IMR-90 (cell line): ENCODE measurements around the gene RWDD1. TPM values are rescaled to one million over a fixed set of nuclear protein-coding genes. Genes with fewer than 3 reads are reported as not detected.

Experiments used
- ATAC-seq: fragments of 200-7000 bp; cut with Tn5 transposase; 2 replicates; pipeline ENCODE4 v1.9.1; 2020; ENCODE audit warnings: low read depth, mild to moderate bottlenecking, moderate library complexity
- BruUV-seq: library from RNA; stranded (reverse); fragments of 400-500 nt; replicated peaks from 2 replicates; lab custom pipeline; 2021; lab: Mats Ljungman, UMichigan
- CTCF ChIA-PET: fragments of 300-600 bp; formaldehyde crosslinking; extraction: SDS; loops from one replicate; lab custom pipeline; 2021; ENCODE audit warnings: antibody characterized with exemption; lab: Yijun Ruan, JAX
- POLR2A ChIA-PET: fragments of 300-600 bp; sonication (Branson Sonifier 250); formaldehyde crosslinking; loops from one replicate; lab custom pipeline; 2022; ENCODE audit warnings: antibody characterized with exemption; ENCODE audit not compliant: unreplicated experiment; lab: Charles Lee
- DNase-seq: peaks from one replicate; pipeline ENCODE4 v3.0.0; 2013
- H2AFZ ChIP-seq: replicated peaks from 2 replicates; pipeline ENCODE3; 2013; ENCODE audit warnings: low read length, mild to moderate bottlenecking; ENCODE audit not compliant: poor library complexity
- H2AK5ac ChIP-seq: 2 replicates; pipeline ENCODE4 v1.6.1; 2013; ENCODE audit warnings: low read depth, low read length, inconsistent platforms
- H2AK9ac ChIP-seq: replicated peaks from 2 replicates; pipeline ENCODE3; 2013; ENCODE audit warnings: mild to moderate bottlenecking, low read depth, low read length, moderate library complexity; ENCODE audit not compliant: poor library complexity
- H2BK120ac ChIP-seq: 2 replicates; pipeline ENCODE4 v1.6.1; 2013; ENCODE audit warnings: low read depth, low read length, inconsistent platforms
- H2BK15ac ChIP-seq: 3 replicates; pipeline ENCODE4 v1.6.1; 2013; ENCODE audit warnings: low read depth, low read length, inconsistent platforms
- H2BK20ac ChIP-seq: 2 replicates; pipeline ENCODE4 v1.6.1; 2013; ENCODE audit warnings: low read depth, mild to moderate bottlenecking, inconsistent platforms, low read length, moderate library complexity
- H2BK5ac ChIP-seq: 2 replicates; pipeline ENCODE4 v1.6.1; 2013; ENCODE audit warnings: mild to moderate bottlenecking, low read depth, low read length, inconsistent platforms; ENCODE audit not compliant: poor library complexity, severe bottlenecking
- H3K14ac ChIP-seq: replicated peaks from 2 replicates; pipeline ENCODE4 v1.6.1; 2013; ENCODE audit warnings: low read depth, low read length, inconsistent platforms
- H3K18ac ChIP-seq: 2 replicates; pipeline ENCODE4 v1.6.1; 2013; ENCODE audit warnings: low read depth, low read length, control low read depth
- H3K23ac ChIP-seq: 2 replicates; pipeline ENCODE4 v1.6.1; 2013; ENCODE audit warnings: low read depth, low read length, inconsistent platforms
- H3K27ac ChIP-seq: 2 replicates; pipeline ENCODE4 v1.5.1; 2013; ENCODE audit warnings: mild to moderate bottlenecking, control low read depth, low read length; ENCODE audit not compliant: insufficient read depth
- H3K27me3 ChIP-seq: 2 replicates; pipeline ENCODE4 v1.6.1; 2013; ENCODE audit warnings: low read length; ENCODE audit not compliant: control insufficient read depth, insufficient read depth
- H3K36me3 ChIP-seq: 2 replicates; pipeline ENCODE4 v1.6.1; 2013; ENCODE audit warnings: low read length, mixed read lengths; ENCODE audit not compliant: control insufficient read depth, insufficient read depth
- H3K4ac ChIP-seq: 2 replicates; pipeline ENCODE4 v1.6.1; 2013; ENCODE audit warnings: low read depth, low read length, inconsistent platforms
- H3K4me1 ChIP-seq: 2 replicates; pipeline ENCODE4 v1.6.1; 2013; ENCODE audit warnings: low read length, mixed read lengths; ENCODE audit not compliant: control insufficient read depth, insufficient read depth
- H3K4me2 ChIP-seq: 2 replicates; pipeline ENCODE4 v1.6.1; 2013; ENCODE audit warnings: low read depth, mild to moderate bottlenecking, control low read depth, low read length, moderate library complexity
- H3K4me3 ChIP-seq: 2 replicates; pipeline ENCODE4 v1.5.1; 2013; ENCODE audit warnings: low read depth, mild to moderate bottlenecking, control low read depth, low read length, moderate library complexity; ENCODE audit not compliant: insufficient read depth
- H3K56ac ChIP-seq: 2 replicates; pipeline ENCODE4 v1.6.1; 2013; ENCODE audit warnings: low read length, inconsistent platforms; ENCODE audit not compliant: insufficient read depth; ENCODE audit errors: extremely low read depth
- H3K79me1 ChIP-seq, 2 experiments: 2 replicates each; pipeline ENCODE4 v1.6.1; 2013; ENCODE audit warnings: low read length in 2 of 2, inconsistent platforms in 1 of 2, low read depth in 1 of 2
- H3K9ac ChIP-seq: 2 replicates; pipeline ENCODE4 v1.6.1; 2013; ENCODE audit warnings: low read depth, low read length, control low read depth
- H3K9me1 ChIP-seq: 2 replicates; pipeline ENCODE4 v1.6.1; 2013; ENCODE audit warnings: low read length, inconsistent platforms; ENCODE audit not compliant: insufficient read depth
- H3K9me3 ChIP-seq: 2 replicates; pipeline ENCODE4 v1.6.1; 2013; ENCODE audit warnings: low read length; ENCODE audit not compliant: control insufficient read depth, insufficient read depth
- H4K20me1 ChIP-seq: 2 replicates; pipeline ENCODE4 v1.6.1; 2013; ENCODE audit warnings: low read length, inconsistent platforms; ENCODE audit not compliant: insufficient read depth
- H4K5ac ChIP-seq: 2 replicates; pipeline ENCODE4 v1.6.1; 2013; ENCODE audit warnings: mild to moderate bottlenecking, low read depth, low read length, control low read depth
- H4K8ac ChIP-seq, 2 experiments: 2 replicates each; pipeline ENCODE4 v1.6.1; 2013; ENCODE audit warnings: low read depth in 2 of 2, low read length in 2 of 2, control low read depth in 1 of 2, inconsistent platforms in 1 of 2
- H4K91ac ChIP-seq: 2 replicates; pipeline ENCODE4 v1.6.1; 2013; ENCODE audit warnings: low read depth, low read length, inconsistent platforms; ENCODE audit not compliant: insufficient read depth
- BHLHE40 ChIP-seq: fragments of 150-350 bp; IDR thresholded peaks from 2 replicates; pipeline ENCODE4 v1.6.1; 2016; ENCODE audit warnings: mild to moderate bottlenecking, low read depth, low read length
- CEBPB ChIP-seq: IDR thresholded peaks from 2 replicates; pipeline ENCODE4 v1.6.1; 2012; ENCODE audit warnings: low read depth, low read length, improper control_type of control experiment
- ELK1 ChIP-seq: fragments of 150-350 bp; IDR thresholded peaks from 2 replicates; pipeline ENCODE4 v1.6.1; 2016; ENCODE audit warnings: low read depth, mild to moderate bottlenecking, low read length, moderate library complexity, borderline replicate concordance
- MAFK ChIP-seq: IDR thresholded peaks from 2 replicates; pipeline ENCODE4 v1.6.1; 2012; ENCODE audit warnings: low read depth, low read length, improper control_type of control experiment
- MAZ ChIP-seq: IDR thresholded peaks from 2 replicates; pipeline ENCODE4 v1.6.1; 2012; ENCODE audit warnings: low read depth, mild to moderate bottlenecking, low read length, improper control_type of control experiment, moderate library complexity, borderline replicate concordance
- MXI1 ChIP-seq: IDR thresholded peaks from 2 replicates; pipeline ENCODE4 v1.6.1; 2012; ENCODE audit warnings: low read depth, mild to moderate bottlenecking, low read length, moderate library complexity, borderline replicate concordance
- NFE2L2 ChIP-seq: fragments of 150-350 bp; IDR thresholded peaks from 2 replicates; pipeline ENCODE4 v1.6.1; 2016; ENCODE audit warnings: low read depth, mild to moderate bottlenecking, low read length
- POLR2A ChIP-seq: IDR thresholded peaks from 2 replicates; pipeline ENCODE4 v1.6.1; 2012; ENCODE audit warnings: mild to moderate bottlenecking, low read depth, low read length
- RAD21 ChIP-seq: IDR thresholded peaks from 2 replicates; pipeline ENCODE4 v1.6.1; 2012; ENCODE audit warnings: low read length, improper control_type of control experiment
- RCOR1 ChIP-seq: IDR thresholded peaks from 2 replicates; pipeline ENCODE4 v1.6.1; 2012; ENCODE audit warnings: mild to moderate bottlenecking, low read length, improper control_type of control experiment; ENCODE audit not compliant: insufficient replicate concordance
- RFX5 ChIP-seq: IDR thresholded peaks from 2 replicates; pipeline ENCODE4 v1.8.0; 2012; ENCODE audit warnings: low read depth, mild to moderate bottlenecking, low read length, moderate library complexity
- SMC3 ChIP-seq: fragments of 150-350 bp; IDR thresholded peaks from 2 replicates; pipeline ENCODE4 v1.6.1; 2016; ENCODE audit warnings: low read depth, mild to moderate bottlenecking, antibody characterized with exemption, low read length, moderate library complexity
- WGBS, 2 experiments: methylation state at CpG; one replicate each; pipeline versions ENCODE4 v1.1.5 to v1.1.7; 2013; ENCODE audit warnings: missing lambda C conversion rate in 2 of 2; ENCODE audit not compliant: insufficient read length in 1 of 2; ENCODE audit errors: extremely low coverage in 2 of 2; 5-methylcytosine and 5-hydroxymethylcytosine counted together
- dilution Hi-C: fragments of 300-500 bp; cut with HindIII; formaldehyde crosslinking; loops from one replicate; pipeline ENCODE4 v1.14.3; 2018; ENCODE audit warnings: low sequenced_read_pairs; ENCODE audit not compliant: unreplicated experiment
- in situ Hi-C: fragments of 300-500 bp; cut with MboI; formaldehyde crosslinking; loops from 3 replicates; pipeline ENCODE4 v1.14.3; 2019; ENCODE audit warnings: low sequenced_read_pairs, inconsistent platforms, mixed read lengths
- intact Hi-C: fragments of 100-400 bp; cut with micrococcal nuclease; formaldehyde crosslinking; loops from 2 replicates; pipeline ENCODE4 v1.10.0; 2022
- polyA plus RNA-seq, 3 experiments: library from polyadenylated mRNA; depleted of rRNA; stranded (reverse); fragments of >200 nt; gene quantifications; 2 replicates each; pipeline ENCODE4 v1.2.3, GENCODE V29; 2012; ENCODE audit warnings: low replicate concordance in 1 of 3
- total RNA-seq: library from RNA; depleted of rRNA; stranded (reverse); fragments of >200 nt; gene quantifications from 2 replicates; pipeline ENCODE4 v1.2.3, GENCODE V29; 2012
- TF ChIP-seq, protein P1 (sequence below): conservative IDR thresholded peaks from 2 replicates; pipeline ENCODE4 v1.5.1; 2012; ENCODE audit warnings: mild to moderate bottlenecking, low read depth, low read length, improper control_type of control experiment
- TF ChIP-seq, protein P2 (sequence below): fragments of 150-350 bp; IDR thresholded peaks from 2 replicates; pipeline ENCODE4 v1.6.1; 2017; ENCODE audit warnings: mild to moderate bottlenecking, antibody characterized with exemption, low read length, low read depth

The RWDD1 gene
- total and polyA plus RNA-seq, 2 of the 4 experiments (the other 2 are of a cell fraction) = 23.6 to 92.8 TPM

DNA sequence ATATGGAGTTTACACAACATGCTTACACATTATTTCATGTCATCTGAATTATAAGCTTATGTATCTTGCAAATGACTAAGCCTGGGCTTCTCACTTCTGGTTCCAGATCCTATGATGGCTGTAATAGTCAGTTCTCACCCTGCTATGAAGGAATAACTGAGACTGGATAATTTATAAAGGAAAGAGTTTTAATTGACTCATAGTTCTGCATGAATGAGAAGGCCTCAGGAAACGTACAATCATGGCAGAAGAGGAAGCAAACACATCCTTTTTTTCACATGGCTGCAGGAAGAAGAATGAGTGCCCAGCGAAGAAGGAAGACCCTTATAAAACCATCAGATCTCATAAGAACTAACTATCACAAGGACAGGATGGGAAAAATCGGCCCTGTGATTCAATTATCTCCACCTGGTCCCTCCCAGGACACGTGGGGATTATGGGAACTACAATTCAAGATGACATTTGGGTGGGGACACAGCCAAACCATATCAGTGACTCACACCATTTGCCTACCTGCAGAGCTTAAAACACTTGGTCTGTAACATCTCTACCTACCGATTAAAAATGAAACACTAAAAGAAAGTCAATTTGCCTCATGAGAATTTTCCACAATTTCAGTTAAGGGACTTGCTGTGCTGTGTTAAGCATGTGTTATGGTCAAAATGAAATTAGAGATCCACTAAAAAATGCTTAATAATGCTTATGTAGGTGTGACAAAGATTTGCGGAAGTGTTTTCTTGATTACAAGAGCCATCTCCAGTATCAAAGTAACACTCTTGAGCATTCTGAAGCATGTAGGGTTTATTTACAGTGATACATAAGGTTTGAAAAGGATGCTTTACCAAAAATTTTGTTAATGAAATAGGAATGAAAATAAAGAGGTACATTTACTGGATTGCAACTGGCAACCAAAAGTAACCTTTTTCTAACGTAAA, 2.2 kb upstream of the RWDD1 start:
- Histone ChIP-seq H3K9ac (no peak overlapping the region), H3K56ac (no peak overlapping the region), H2AFZ (no peak overlapping the region), H3K14ac (no peak overlapping the region), H3K18ac (no peak overlapping the region), H2AK9ac (no peak overlapping the region), H2BK120ac (no peak overlapping the region), H3K9me3 (no peaks in the 10 kb centered on the region), H3K4me1 (peaks cover 6% of the 10 kb centered on the region), H2BK15ac (no peak overlapping the region), H3K27ac (no peak overlapping the region), H3K79me1 (peaks cover 8 to 31% of the 10 kb centered on the region in 2 experiments), H3K4ac (no peak overlapping the region), H3K27me3 (no peaks in the 10 kb centered on the region), H2AK5ac (no peak overlapping the region), H3K9me1 (peaks cover 3% of the 10 kb centered on the region; the same call in 1 of the 2 replicates), H4K8ac (no peak overlapping the region), H3K4me3 (no peak overlapping the region), H3K4me2 (no peak overlapping the region), H2BK5ac (peak overlapping the region; percentile 3), H4K5ac (no peak overlapping the region), H2BK20ac (no peak overlapping the region), H3K23ac (no peak overlapping the region), H4K20me1 (peaks cover 3% of the 10 kb centered on the region; the same call in 1 of the 2 replicates), H4K91ac (no peak overlapping the region), H3K36me3 (no peaks in the 10 kb centered on the region)
- ChIA-PET POLR2A (no interaction called here), CTCF (interaction anchor here (0.6 to 0.8 kb wide), 2 partner anchors 136 to 369 kb away, joined by 3 to 4 read pairs; no protein-coding TSS in a partner anchor)
- in situ Hi-C loops = no loop called here
- DNase-seq (no peak), ATAC-seq (no peak)
- WGBS, 2 experiments = no CpG with 5 or more reads among the region's 7 CpGs
- intact Hi-C loops = no loop called here
- BruUV-seq = no TSS peak
- dilution Hi-C loops = no loop called here
- TF ChIP-seq RAD21 (no peak), RCOR1 (no peak), NFE2L2 (no peak), MAFK (no peak), POLR2A (no peak), MAZ (no peak), ELK1 (no peak), RFX5 (no peak), BHLHE40 (no peak), SMC3 (no peak), MXI1 (no peak), CEBPB (no peak)
- TF ChIP-seq, protein P1, sequence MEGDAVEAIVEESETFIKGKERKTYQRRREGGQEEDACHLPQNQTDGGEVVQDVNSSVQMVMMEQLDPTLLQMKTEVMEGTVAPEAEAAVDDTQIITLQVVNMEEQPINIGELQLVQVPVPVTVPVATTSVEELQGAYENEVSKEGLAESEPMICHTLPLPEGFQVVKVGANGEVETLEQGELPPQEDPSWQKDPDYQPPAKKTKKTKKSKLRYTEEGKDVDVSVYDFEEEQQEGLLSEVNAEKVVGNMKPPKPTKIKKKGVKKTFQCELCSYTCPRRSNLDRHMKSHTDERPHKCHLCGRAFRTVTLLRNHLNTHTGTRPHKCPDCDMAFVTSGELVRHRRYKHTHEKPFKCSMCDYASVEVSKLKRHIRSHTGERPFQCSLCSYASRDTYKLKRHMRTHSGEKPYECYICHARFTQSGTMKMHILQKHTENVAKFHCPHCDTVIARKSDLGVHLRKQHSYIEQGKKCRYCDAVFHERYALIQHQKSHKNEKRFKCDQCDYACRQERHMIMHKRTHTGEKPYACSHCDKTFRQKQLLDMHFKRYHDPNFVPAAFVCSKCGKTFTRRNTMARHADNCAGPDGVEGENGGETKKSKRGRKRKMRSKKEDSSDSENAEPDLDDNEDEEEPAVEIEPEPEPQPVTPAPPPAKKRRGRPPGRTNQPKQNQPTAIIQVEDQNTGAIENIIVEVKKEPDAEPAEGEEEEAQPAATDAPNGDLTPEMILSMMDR = no peak
- TF ChIP-seq, protein P2, sequence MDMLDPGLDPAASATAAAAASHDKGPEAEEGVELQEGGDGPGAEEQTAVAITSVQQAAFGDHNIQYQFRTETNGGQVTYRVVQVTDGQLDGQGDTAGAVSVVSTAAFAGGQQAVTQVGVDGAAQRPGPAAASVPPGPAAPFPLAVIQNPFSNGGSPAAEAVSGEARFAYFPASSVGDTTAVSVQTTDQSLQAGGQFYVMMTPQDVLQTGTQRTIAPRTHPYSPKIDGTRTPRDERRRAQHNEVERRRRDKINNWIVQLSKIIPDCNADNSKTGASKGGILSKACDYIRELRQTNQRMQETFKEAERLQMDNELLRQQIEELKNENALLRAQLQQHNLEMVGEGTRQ = no peak
